DND-41 (cell line): ENCODE results near the gene CD63.

ENCODE experiments used
- EZH2 ChIP-seq: IDR thresholded peaks from 3 replicates; pipeline ENCODE4 v1.6.1; 2012; ENCODE audit warnings: borderline replicate concordance, low read depth, mild to moderate bottlenecking, moderate library complexity, low read length, inconsistent platforms; ENCODE audit not compliant: severe bottlenecking
- TF ChIP-seq, protein P1 (sequence below): IDR thresholded peaks from 2 replicates; pipeline ENCODE4 v1.5.1; 2012; ENCODE audit warnings: borderline replicate concordance, low read length, moderate library complexity, mild to moderate bottlenecking; ENCODE audit not compliant: poor library complexity, severe bottlenecking; ENCODE audit errors: extremely low read depth

DNA sequence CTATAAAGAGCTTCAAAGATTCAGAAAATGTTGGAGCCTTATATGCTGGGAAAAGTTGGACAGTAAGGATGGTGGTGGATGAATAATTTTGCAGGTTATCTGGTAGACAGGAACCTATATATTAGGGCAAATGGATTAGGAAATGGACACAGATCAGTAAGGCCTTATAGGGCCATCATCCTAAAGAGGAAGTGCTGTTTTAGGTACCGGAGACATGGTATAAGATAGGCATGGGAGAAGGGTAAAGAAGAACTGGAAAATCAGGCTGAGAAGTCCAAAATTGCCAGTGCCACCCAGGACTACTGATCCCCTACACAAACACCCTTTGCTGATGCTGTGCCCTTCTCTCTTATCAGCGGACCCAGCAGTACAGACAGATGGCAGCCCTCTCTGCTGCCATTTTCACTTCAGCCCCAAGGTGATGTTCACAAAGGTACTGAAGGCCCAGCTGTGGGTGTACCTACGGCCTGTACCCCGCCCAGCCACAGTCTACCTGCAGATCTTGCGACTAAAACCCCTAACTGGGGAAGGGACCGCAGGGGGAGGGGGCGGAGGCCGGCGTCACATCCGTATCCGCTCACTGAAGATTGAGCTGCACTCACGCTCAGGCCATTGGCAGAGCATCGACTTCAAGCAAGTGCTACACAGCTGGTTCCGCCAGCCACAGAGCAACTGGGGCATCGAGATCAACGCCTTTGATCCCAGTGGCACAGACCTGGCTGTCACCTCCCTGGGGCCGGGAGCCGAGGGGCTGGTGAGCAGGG lies 19.6 kb upstream of the CD63 start:
- TF ChIP-seq, protein P1, sequence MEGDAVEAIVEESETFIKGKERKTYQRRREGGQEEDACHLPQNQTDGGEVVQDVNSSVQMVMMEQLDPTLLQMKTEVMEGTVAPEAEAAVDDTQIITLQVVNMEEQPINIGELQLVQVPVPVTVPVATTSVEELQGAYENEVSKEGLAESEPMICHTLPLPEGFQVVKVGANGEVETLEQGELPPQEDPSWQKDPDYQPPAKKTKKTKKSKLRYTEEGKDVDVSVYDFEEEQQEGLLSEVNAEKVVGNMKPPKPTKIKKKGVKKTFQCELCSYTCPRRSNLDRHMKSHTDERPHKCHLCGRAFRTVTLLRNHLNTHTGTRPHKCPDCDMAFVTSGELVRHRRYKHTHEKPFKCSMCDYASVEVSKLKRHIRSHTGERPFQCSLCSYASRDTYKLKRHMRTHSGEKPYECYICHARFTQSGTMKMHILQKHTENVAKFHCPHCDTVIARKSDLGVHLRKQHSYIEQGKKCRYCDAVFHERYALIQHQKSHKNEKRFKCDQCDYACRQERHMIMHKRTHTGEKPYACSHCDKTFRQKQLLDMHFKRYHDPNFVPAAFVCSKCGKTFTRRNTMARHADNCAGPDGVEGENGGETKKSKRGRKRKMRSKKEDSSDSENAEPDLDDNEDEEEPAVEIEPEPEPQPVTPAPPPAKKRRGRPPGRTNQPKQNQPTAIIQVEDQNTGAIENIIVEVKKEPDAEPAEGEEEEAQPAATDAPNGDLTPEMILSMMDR, result no peak
- TF ChIP-seq EZH2, result no peak
